NCI-H526 treated with DMSO at 0.1 percent for 48 hours (cell line): ENCODE results near the gene UBE2E1.

Source experiments
- DNase-seq: peaks from one replicate; lab custom pipeline; 2025; lab: John Stamatoyannopoulos, UW

Gene UBE2E1

GRCh38 chr3:23805633-23806533 lies at the start of gene UBE2E1:
Gene UBE2E1, plus strand, starts transcription at chr3:23805955. Its CDS starts 1,315 bp downstream, at chr3:23807270.
- DNase-seq, result peak; percentile 34

- DNase-seq, result no peak
Observed at GRCh38 chr3:23756206-23756840, 49.4 kb upstream of the UBE2E1 start.

GRCh38 chr3:23758253-23758838 lies 47.4 kb upstream of the UBE2E1 start:
- no peak for DNase-seq

GRCh38 chr3:23760325-23760724 lies 45.4 kb upstream of the UBE2E1 start:
- DNase-seq, result no peak

GRCh38 chr3:23760871-23761373 lies 44.8 kb upstream of the UBE2E1 start:
- no peak for DNase-seq

- DNase-seq, result no peak
Observed at GRCh38 chr3:23761440-23761896, 44.3 kb upstream of the UBE2E1 start.

- no peak for DNase-seq
Observed at GRCh38 chr3:23762214-23762613, 43.5 kb upstream of the UBE2E1 start.

- DNase-seq, result no peak
Observed at GRCh38 chr3:23762759-23763477, 42.8 kb upstream of the UBE2E1 start.

GRCh38 chr3:23764407-23764806 lies 41.3 kb upstream of the UBE2E1 start:
- DNase-seq, result no peak

- no peak for DNase-seq
Observed at GRCh38 chr3:23767546-23767945, 38.2 kb upstream of the UBE2E1 start.

- DNase-seq, result no peak
Observed at GRCh38 chr3:23775254-23775909, 30.4 kb upstream of the UBE2E1 start.

- no peak for DNase-seq
Observed at GRCh38 chr3:23776352-23776891, 29.3 kb upstream of the UBE2E1 start.

GRCh38 chr3:23778446-23778845 lies 27.3 kb upstream of the UBE2E1 start:
- no peak for DNase-seq

GRCh38 chr3:23779841-23780240 lies 25.9 kb upstream of the UBE2E1 start:
- no peak for DNase-seq

- no peak for DNase-seq
Observed at GRCh38 chr3:23781051-23781450, 24.7 kb upstream of the UBE2E1 start.

- no peak for DNase-seq
Observed at GRCh38 chr3:23781871-23782270, 23.9 kb upstream of the UBE2E1 start.

- no peak for DNase-seq
Observed at GRCh38 chr3:23785097-23785645, 20.6 kb upstream of the UBE2E1 start.

GRCh38 chr3:23785882-23786281 lies 19.9 kb upstream of the UBE2E1 start:
- no peak for DNase-seq

GRCh38 chr3:23791678-23792077 lies 14.1 kb upstream of the UBE2E1 start:
- DNase-seq, result no peak

- no peak for DNase-seq
Observed at GRCh38 chr3:23793528-23794134, 12.1 kb upstream of the UBE2E1 start.
